ENCODE data around the gene SLC43A1. TPM values are rescaled to one million over a fixed set of nuclear protein-coding genes. Genes with fewer than 3 reads are reported as not detected.

Gene SLC43A1
- total RNA-seq, 1 experiment from 2014 or later = 238 TPM

DNA sequence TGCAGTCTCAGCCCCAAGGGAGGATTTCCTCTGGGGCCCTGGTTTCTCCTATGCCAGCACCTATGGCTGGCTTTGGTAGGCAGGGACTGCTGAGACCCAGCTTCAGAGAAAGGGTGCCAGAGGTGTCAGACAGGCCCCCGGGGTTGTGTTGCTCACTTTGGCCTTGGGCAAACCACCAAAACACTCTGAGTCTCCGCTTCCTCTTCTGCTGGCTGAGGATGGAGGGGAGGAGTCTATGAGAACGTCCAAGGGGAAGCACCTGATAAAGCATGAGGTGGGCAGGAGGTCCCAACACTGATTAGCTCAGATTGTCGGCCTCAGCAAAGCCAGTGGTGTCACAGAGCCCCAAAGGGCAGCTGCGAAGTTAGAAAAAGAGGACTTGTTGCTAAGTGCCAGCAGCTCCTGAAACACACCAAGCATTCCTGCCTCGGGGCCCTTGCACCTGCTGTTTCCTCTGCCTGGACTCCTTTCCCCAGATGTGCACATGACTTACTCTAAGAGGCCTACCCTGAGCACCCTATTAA is 32.4 kb upstream of the SLC43A1 start:
- no peak for DNase-seq
- no peak overlapping the region for H2AFZ ChIP-seq (ENCODE audit: low read length)
- peaks cover 7% of the 10 kb centered on the region; the same call in 1 of the 2 replicates for H3K36me3 ChIP-seq (ENCODE audit: insufficient read depth, low read length)
- no peaks in the 10 kb centered on the region for H3K9me3 ChIP-seq (ENCODE audit: low read length)
- H3K4me1 ChIP-seq (ENCODE audit: low read length) = no peaks in the 10 kb centered on the region
- H3K27me3 ChIP-seq (ENCODE audit: low read length) = no peaks in the 10 kb centered on the region
- H3K27ac ChIP-seq (ENCODE audit: low read length) = no peak overlapping the region
- no peak overlapping the region for H3K4me2 ChIP-seq (ENCODE audit: low read depth, low read length, poor library complexity, severe bottlenecking)
- no peaks in the 10 kb centered on the region for H4K20me1 ChIP-seq (ENCODE audit: insufficient read depth, low read depth, low read length)
- H3K9me2 ChIP-seq (replicated peaks; ENCODE audit: insufficient read depth, low read length) = no peaks in the 10 kb centered on the region
- no peaks in the 10 kb centered on the region for H3K79me2 ChIP-seq (ENCODE audit: low read length)
- no peak overlapping the region for H3K4me3 ChIP-seq (ENCODE audit: low read length)
- H3K9ac ChIP-seq (ENCODE audit: low read length) = no peak overlapping the region

DNA sequence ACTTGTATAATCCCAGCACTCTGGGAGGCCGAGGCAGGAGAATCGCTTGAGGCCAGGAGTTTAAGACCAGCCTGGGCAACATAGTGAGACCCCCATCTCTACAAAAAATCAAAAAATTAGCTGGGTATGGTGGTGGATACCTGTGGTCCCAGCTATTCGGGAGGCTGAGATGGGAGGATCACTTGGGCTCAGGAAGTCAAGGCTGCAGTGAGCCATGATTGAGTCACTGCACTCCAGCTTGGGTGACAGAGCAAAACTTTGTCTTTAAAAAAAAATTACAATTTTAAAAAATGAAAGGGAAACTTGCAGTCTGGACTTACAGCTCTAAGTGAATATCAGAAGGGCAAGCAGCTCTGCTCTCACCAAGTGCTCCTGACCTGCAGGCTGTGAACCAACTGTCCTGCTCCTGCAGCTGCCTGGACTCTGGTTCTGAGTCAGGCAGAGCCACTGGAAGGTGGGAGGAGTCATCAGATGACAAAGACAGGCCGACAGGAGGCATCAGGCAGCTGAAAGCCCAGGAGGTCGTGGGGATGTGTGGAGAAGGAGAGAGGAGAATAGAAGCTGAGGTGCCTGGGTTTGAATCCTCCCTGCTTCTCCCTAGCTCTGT is 31.5 kb upstream of the SLC43A1 start:
- Histone ChIP-seq H2AFZ (ENCODE audit: low read length) (no peak overlapping the region), H3K79me2 (ENCODE audit: low read length) (no peaks in the 10 kb centered on the region), H3K9me3 (ENCODE audit: low read length) (no peaks in the 10 kb centered on the region), H3K9me2 (replicated peaks; ENCODE audit: insufficient read depth, low read length) (no peaks in the 10 kb centered on the region), H3K36me3 (ENCODE audit: insufficient read depth, low read length) (peaks cover 4% of the 10 kb centered on the region; the same call in 1 of the 2 replicates), H3K27ac (ENCODE audit: low read length) (no peak overlapping the region), H3K4me2 (ENCODE audit: low read depth, low read length, poor library complexity, severe bottlenecking) (no peak overlapping the region), H3K9ac (ENCODE audit: low read length) (no peak overlapping the region), H3K4me1 (ENCODE audit: low read length) (no peaks in the 10 kb centered on the region), H4K20me1 (ENCODE audit: insufficient read depth, low read depth, low read length) (no peaks in the 10 kb centered on the region), H3K4me3 (ENCODE audit: low read length) (no peak overlapping the region), H3K27me3 (ENCODE audit: low read length) (no peaks in the 10 kb centered on the region)
- no peak for DNase-seq

DNA sequence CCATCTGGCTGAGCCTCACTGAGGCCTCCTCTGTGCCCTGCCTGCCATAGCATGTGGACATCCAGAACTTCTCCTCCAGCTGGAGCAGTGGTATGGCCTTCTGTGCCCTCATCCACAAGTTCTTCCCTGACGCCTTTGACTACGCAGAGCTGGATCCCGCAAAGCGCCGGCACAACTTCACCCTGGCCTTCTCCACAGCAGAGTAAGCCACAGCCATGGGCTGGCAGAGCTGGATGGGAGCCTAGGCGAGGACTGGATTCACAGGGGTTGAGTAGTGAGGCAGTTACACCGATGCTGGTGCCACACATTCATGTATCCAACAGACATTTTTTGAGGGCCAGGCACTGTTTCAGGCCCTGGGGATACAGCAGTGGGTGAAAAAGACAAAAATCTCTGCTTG is 30.9 kb upstream of the SLC43A1 start:
- no peak overlapping the region for H3K27ac ChIP-seq (ENCODE audit: low read length)
- no peaks in the 10 kb centered on the region for H3K27me3 ChIP-seq (ENCODE audit: low read length)
- peaks cover under 1% of the 10 kb centered on the region; the same call in 1 of the 2 replicates for H3K36me3 ChIP-seq (ENCODE audit: insufficient read depth, low read length)
- no peak overlapping the region for H2AFZ ChIP-seq (ENCODE audit: low read length)
- no peaks in the 10 kb centered on the region for H3K79me2 ChIP-seq (ENCODE audit: low read length)
- no peaks in the 10 kb centered on the region for H3K9me3 ChIP-seq (ENCODE audit: low read length)
- DNase-seq = no peak
- no peak overlapping the region for H3K4me3 ChIP-seq (ENCODE audit: low read length)
- no peak overlapping the region for H3K4me2 ChIP-seq (ENCODE audit: low read depth, low read length, poor library complexity, severe bottlenecking)
- H3K9me2 ChIP-seq (replicated peaks; ENCODE audit: insufficient read depth, low read length) = no peaks in the 10 kb centered on the region
- no peaks in the 10 kb centered on the region for H3K4me1 ChIP-seq (ENCODE audit: low read length)
- no peaks in the 10 kb centered on the region for H4K20me1 ChIP-seq (ENCODE audit: insufficient read depth, low read depth, low read length)
- no peak overlapping the region for H3K9ac ChIP-seq (ENCODE audit: low read length)

DNA sequence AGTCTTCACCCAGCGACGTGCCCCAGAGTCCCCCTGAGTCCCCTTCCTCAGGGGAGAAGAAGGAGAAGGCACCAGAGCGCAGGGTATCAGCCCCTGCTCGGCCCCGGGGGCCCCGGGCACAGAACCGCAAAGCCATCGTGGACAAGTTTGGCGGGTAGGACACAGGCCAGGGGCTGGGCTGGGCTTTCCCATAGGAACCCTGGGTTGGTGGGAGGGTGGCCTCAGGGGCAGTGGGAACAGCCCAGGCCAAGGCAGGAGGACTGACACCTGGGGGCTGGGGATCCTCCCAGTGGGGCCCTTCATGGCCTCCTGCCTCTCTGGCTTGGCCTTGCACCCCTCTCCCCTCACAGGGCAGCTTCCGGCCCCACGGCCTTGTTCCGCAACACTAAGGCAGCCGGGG is 30.4 kb upstream of the SLC43A1 start:
- Histone ChIP-seq H4K20me1 (ENCODE audit: insufficient read depth, low read depth, low read length) (no peaks in the 10 kb centered on the region), H3K27me3 (ENCODE audit: low read length) (no peaks in the 10 kb centered on the region), H3K4me3 (ENCODE audit: low read length) (no peak overlapping the region), H2AFZ (ENCODE audit: low read length) (no peak overlapping the region), H3K27ac (ENCODE audit: low read length) (no peak overlapping the region), H3K79me2 (ENCODE audit: low read length) (no peaks in the 10 kb centered on the region), H3K4me1 (ENCODE audit: low read length) (no peaks in the 10 kb centered on the region), H3K9ac (ENCODE audit: low read length) (no peak overlapping the region), H3K4me2 (ENCODE audit: low read depth, low read length, poor library complexity, severe bottlenecking) (no peak overlapping the region), H3K36me3 (ENCODE audit: insufficient read depth, low read length) (no peaks in the 10 kb centered on the region; the same call in 1 of the 2 replicates), H3K9me3 (ENCODE audit: low read length) (no peaks in the 10 kb centered on the region), H3K9me2 (replicated peaks; ENCODE audit: insufficient read depth, low read length) (no peaks in the 10 kb centered on the region)
- no peak for DNase-seq

DNA sequence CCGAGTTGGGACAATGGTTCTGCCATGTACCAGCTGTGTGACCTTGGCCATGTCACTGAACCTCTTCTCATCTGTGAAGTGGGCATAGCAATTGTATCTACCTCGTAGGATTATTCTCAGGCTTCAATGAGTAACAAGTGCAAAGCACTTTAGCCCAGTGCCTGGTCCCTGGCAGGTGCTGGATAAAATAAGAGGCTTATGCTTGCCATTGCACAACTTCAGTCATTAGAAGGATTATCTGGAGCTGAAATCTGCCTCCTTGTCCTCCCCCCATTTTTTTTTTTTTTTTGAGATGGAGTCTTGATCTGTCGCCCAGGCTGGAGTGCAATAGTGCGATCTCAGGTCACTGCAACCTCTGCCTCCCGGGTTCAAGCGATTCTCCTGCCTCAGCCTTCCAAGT is 29.1 kb upstream of the SLC43A1 start:
- no peak for DNase-seq
- no peaks in the 10 kb centered on the region for H3K79me2 ChIP-seq (ENCODE audit: low read length)
- H4K20me1 ChIP-seq (ENCODE audit: insufficient read depth, low read depth, low read length) = no peaks in the 10 kb centered on the region
- H3K9me2 ChIP-seq (replicated peaks; ENCODE audit: insufficient read depth, low read length) = no peaks in the 10 kb centered on the region
- H3K4me2 ChIP-seq (ENCODE audit: low read depth, low read length, poor library complexity, severe bottlenecking) = no peak overlapping the region
- H3K27me3 ChIP-seq (ENCODE audit: low read length) = no peaks in the 10 kb centered on the region
- H3K4me1 ChIP-seq (ENCODE audit: low read length) = no peaks in the 10 kb centered on the region
- H3K9me3 ChIP-seq (ENCODE audit: low read length) = no peaks in the 10 kb centered on the region
- no peak overlapping the region for H3K9ac ChIP-seq (ENCODE audit: low read length)
- H2AFZ ChIP-seq (ENCODE audit: low read length) = no peak overlapping the region
- H3K4me3 ChIP-seq (ENCODE audit: low read length) = no peak overlapping the region
- H3K36me3 ChIP-seq (ENCODE audit: insufficient read depth, low read length) = no peaks in the 10 kb centered on the region
- no peak overlapping the region for H3K27ac ChIP-seq (ENCODE audit: low read length)

DNA sequence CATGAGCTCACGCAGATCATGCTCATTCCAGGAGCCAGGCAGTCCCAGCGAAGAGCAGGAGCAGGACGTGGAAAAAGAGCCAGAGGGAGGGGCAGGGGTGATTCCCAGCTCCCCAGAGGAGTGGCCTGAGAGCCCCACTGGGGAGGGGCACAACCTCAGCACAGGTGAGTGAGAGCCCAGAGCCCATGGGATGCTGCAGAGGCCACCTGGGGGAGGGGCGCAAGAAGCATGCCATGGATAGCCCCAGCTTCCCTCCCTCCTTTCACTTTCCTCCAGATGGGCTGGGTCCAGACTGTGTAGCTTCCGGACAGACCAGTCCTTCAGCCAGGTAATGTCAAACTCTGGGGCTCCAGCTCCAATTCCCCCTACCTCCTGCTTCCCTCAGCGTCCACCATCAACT is 28.1 kb upstream of the SLC43A1 start:
- H3K9me2 ChIP-seq (replicated peaks; ENCODE audit: insufficient read depth, low read length) = no peaks in the 10 kb centered on the region
- H4K20me1 ChIP-seq (ENCODE audit: insufficient read depth, low read depth, low read length) = no peaks in the 10 kb centered on the region
- H3K27me3 ChIP-seq (ENCODE audit: low read length) = no peaks in the 10 kb centered on the region
- H3K4me2 ChIP-seq (ENCODE audit: low read depth, low read length, poor library complexity, severe bottlenecking) = no peak overlapping the region
- H3K27ac ChIP-seq (ENCODE audit: low read length) = no peak overlapping the region
- H2AFZ ChIP-seq (ENCODE audit: low read length) = no peak overlapping the region
- DNase-seq = no peak
- H3K9ac ChIP-seq (ENCODE audit: low read length) = no peak overlapping the region
- no peaks in the 10 kb centered on the region for H3K36me3 ChIP-seq (ENCODE audit: insufficient read depth, low read length)
- H3K4me1 ChIP-seq (ENCODE audit: low read length) = no peaks in the 10 kb centered on the region
- no peaks in the 10 kb centered on the region for H3K9me3 ChIP-seq (ENCODE audit: low read length)
- H3K4me3 ChIP-seq (ENCODE audit: low read length) = no peak overlapping the region
- H3K79me2 ChIP-seq (ENCODE audit: low read length) = no peaks in the 10 kb centered on the region

DNA sequence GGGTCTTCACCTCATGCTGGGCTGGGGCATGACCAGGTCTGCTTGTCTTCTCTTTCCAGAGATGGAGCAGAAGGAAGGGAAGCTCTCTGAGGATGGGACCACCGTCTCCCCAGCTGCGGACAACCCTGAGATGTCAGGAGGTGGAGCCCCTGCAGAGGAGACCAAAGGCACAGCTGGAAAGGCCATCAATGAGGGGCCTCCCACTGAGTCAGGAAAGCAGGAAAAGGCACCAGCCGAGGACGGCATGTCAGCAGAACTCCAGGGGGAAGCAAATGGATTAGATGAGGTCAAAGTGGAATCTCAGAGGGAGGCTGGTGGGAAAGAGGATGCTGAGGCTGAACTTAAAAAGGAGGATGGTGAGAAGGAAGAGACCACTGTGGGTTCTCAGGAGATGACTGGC is 27.1 kb upstream of the SLC43A1 start:
- no peak for DNase-seq
- H3K36me3 ChIP-seq (ENCODE audit: insufficient read depth, low read length) = no peaks in the 10 kb centered on the region

DNA sequence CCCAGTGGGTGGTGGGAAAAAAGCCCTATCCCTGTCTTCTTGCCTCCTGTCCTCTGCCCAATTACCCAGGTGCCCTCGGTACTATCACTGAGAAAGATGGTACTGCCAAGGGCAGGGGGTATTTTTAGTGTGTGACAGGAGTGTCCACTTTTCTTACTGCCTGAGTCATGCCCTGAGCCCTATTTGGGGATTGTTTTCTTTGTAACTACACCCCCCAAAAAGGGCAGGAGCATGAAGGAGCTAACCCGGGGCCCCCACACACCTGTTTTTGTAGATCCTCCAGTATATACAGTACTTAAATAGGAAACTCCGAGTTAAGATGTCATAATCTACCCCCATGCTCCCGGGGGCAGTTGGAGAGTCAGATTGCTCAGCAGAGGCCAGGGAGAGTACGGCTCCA is 25.7 kb upstream of the SLC43A1 start:
- H3K9me3 ChIP-seq (ENCODE audit: low read length) = no peaks in the 10 kb centered on the region
- no peak overlapping the region for H3K4me3 ChIP-seq (ENCODE audit: low read length)
- H3K79me2 ChIP-seq (ENCODE audit: low read length) = no peaks in the 10 kb centered on the region
- no peaks in the 10 kb centered on the region for H3K36me3 ChIP-seq (ENCODE audit: insufficient read depth, low read length)
- no peaks in the 10 kb centered on the region for H3K4me1 ChIP-seq (ENCODE audit: low read length)
- no peak for DNase-seq
- no peaks in the 10 kb centered on the region for H3K27me3 ChIP-seq (ENCODE audit: low read length)
- H3K9ac ChIP-seq (ENCODE audit: low read length) = no peak overlapping the region
- H3K27ac ChIP-seq (ENCODE audit: low read length) = no peak overlapping the region
- H4K20me1 ChIP-seq (ENCODE audit: insufficient read depth, low read depth, low read length) = no peaks in the 10 kb centered on the region
- H3K9me2 ChIP-seq (replicated peaks; ENCODE audit: insufficient read depth, low read length) = no peaks in the 10 kb centered on the region
- H3K4me2 ChIP-seq (ENCODE audit: low read depth, low read length, poor library complexity, severe bottlenecking) = no peak overlapping the region
- H2AFZ ChIP-seq (ENCODE audit: low read length) = no peak overlapping the region

More for the DNA sequence above, 27.1 kb upstream of the SLC43A1 start:
- Histone ChIP-seq H3K4me1 (ENCODE audit: low read length) (no peaks in the 10 kb centered on the region), H3K9me3 (ENCODE audit: low read length) (no peaks in the 10 kb centered on the region), H3K27me3 (ENCODE audit: low read length) (no peaks in the 10 kb centered on the region), H3K4me2 (ENCODE audit: low read depth, low read length, poor library complexity, severe bottlenecking) (no peak overlapping the region), H4K20me1 (ENCODE audit: insufficient read depth, low read depth, low read length) (no peaks in the 10 kb centered on the region), H3K4me3 (ENCODE audit: low read length) (no peak overlapping the region), H3K9ac (ENCODE audit: low read length) (no peak overlapping the region), H3K79me2 (ENCODE audit: low read length) (no peaks in the 10 kb centered on the region), H2AFZ (ENCODE audit: low read length) (no peak overlapping the region), H3K9me2 (replicated peaks; ENCODE audit: insufficient read depth, low read length) (no peaks in the 10 kb centered on the region), H3K27ac (ENCODE audit: low read length) (no peak overlapping the region)

Measured in Karpas-422 (cell line).